K562 (cell line): ENCODE data around the gene TEX261. TPM values are rescaled to one million over a fixed set of nuclear protein-coding genes. Genes with fewer than 3 reads are reported as not detected.

ENCODE experiments used
- DIDO1 ChIP-seq: fragments of 450-650 bp; IDR thresholded peaks from 2 replicates; pipeline ENCODE4 v1.6.1; 2016; ENCODE audit warnings: low read depth, missing biosample characterization, missing genetic modification characterization
- ETV1 ChIP-seq: fragments of 450-650 bp; conservative IDR thresholded peaks from 2 replicates; pipeline ENCODE4 v1.6.1; 2016; ENCODE audit warnings: missing genetic modification characterization, control low read depth, low read depth, missing compliant biosample characterization
- FOXK2 ChIP-seq, 2 experiments: fragments of 450-650 bp; IDR thresholded peaks in 1 of 2; conservative IDR thresholded peaks in 1 of 2; 2 replicates each; pipeline ENCODE4 v1.6.1; 2016; ENCODE audit warnings: low read depth in 2 of 2, mild to moderate bottlenecking in 1 of 2
- IRF2 ChIP-seq: sonication (generic); formaldehyde crosslinking; IDR thresholded peaks from 2 replicates; pipeline ENCODE4 v1.8.1; 2022; ENCODE audit warnings: mild to moderate bottlenecking, missing genetic modification reagents
- KDM4B ChIP-seq, 2 experiments: fragments of 450-650 bp in 1 of 2; sonication (generic) in 1 of 2; IDR thresholded peaks; 2 replicates each; pipeline ENCODE4 v1.6.1; 2016 to 2017; ENCODE audit warnings: borderline replicate concordance in 2 of 2, antibody characterized with exemption in 1 of 2, low read depth in 1 of 2, mild to moderate bottlenecking in 1 of 2
- SMAD1 ChIP-seq: fragments of 150-350 bp; IDR thresholded peaks from 2 replicates; pipeline ENCODE4 v1.6.1; 2014; ENCODE audit warnings: low read length, low read depth; ENCODE audit not compliant: partially characterized antibody
- TAF9B ChIP-seq: fragments of 450-650 bp; IDR thresholded peaks from 2 replicates; pipeline ENCODE4 v1.6.1; 2018; ENCODE audit warnings: mild to moderate bottlenecking; ENCODE audit not compliant: partially characterized antibody
- TAL1 ChIP-seq: fragments of 450-650 bp; IDR thresholded peaks from 2 replicates; pipeline ENCODE4 v1.6.1; 2016; ENCODE audit warnings: mild to moderate bottlenecking
- THRAP3 ChIP-seq: fragments of 450-650 bp; IDR thresholded peaks from 2 replicates; pipeline ENCODE4 v1.6.1; 2016; ENCODE audit warnings: mild to moderate bottlenecking, inconsistent platforms, borderline replicate concordance
- XRCC3 ChIP-seq: fragments of 450-650 bp; IDR thresholded peaks from 2 replicates; pipeline ENCODE4 v1.6.1; 2017; ENCODE audit warnings: mild to moderate bottlenecking, moderate library complexity
- YBX1 ChIP-seq: fragments of 450-650 bp; IDR thresholded peaks from 2 replicates; pipeline ENCODE4 v1.7.1; 2016; ENCODE audit warnings: mild to moderate bottlenecking
- ZNF398 ChIP-seq: fragments of 250-450 bp; sonication (Bioruptor Pico); IDR thresholded peaks from 2 replicates; pipeline ENCODE4 v1.8.0; 2021; ENCODE audit warnings: moderate library complexity, mild to moderate bottlenecking, inconsistent platforms
- ZNF584 ChIP-seq: fragments of 200-800 bp; sonication (Bioruptor generic); IDR thresholded peaks from 2 replicates; pipeline ENCODE4 v1.6.1; 2016; ENCODE audit warnings: low read depth, mild to moderate bottlenecking, missing genetic modification characterization, missing compliant biosample characterization
- polyA plus RNA-seq, 8 experiments: library from polyadenylated mRNA; depleted of rRNA in 4 of 8; stranded (reverse) in 5 of 8; unstranded in 3 of 8; fragments of >200 nt; fragmentation: Nextera tagmentation in 2 of 8; fragmentation: Illumina TruSeq in 1 of 8; extraction: Ambion mirVana in 2 of 8; extraction: Trizol in 1 of 8; gene quantifications; 2 replicates each; pipeline versions ENCODE4 v1.2.1 to v1.2.3, GENCODE V29; 2011 to 2014; ENCODE audit warnings: inconsistent platforms in 1 of 8, missing spikeins in 1 of 8
- total RNA-seq, 7 experiments: library from RNA; depleted of rRNA in 6 of 7; stranded (reverse); fragments of >200 nt in 6 of 7; fragmentation: Illumina TruSeq in 2 of 7; extraction: Trizol in 2 of 7; gene quantifications; 2 replicates each; pipeline versions ENCODE4 v1.2.1 to v1.2.3, GENCODE V29; 2011 to 2021; ENCODE audit warnings: low replicate concordance in 1 of 7
- TF ChIP-seq, protein P1 (sequence below), 2 experiments: fragments of 450-650 bp; formaldehyde crosslinking in 1 of 2; IDR thresholded peaks; 2 replicates each; pipeline versions ENCODE4 v1.4.0 to v1.6.1; 2014 to 2020; ENCODE audit warnings: mild to moderate bottlenecking in 2 of 2, borderline replicate concordance in 1 of 2, low read depth in 1 of 2
- TF ChIP-seq, protein P2 (sequence below): fragments of 200-800 bp; sonication (Bioruptor generic); IDR thresholded peaks from 2 replicates; pipeline ENCODE4 v1.6.1; 2017; ENCODE audit warnings: missing genetic modification characterization, missing compliant biosample characterization

TEX261 gene
- total and polyA plus RNA-seq, 9 of the 15 experiments (the other 6 are each of a cell fraction or from before 2014, with no cell fraction given) = 11.9 to 110 (median 51.9) TPM

- TF ChIP-seq, protein P1, sequence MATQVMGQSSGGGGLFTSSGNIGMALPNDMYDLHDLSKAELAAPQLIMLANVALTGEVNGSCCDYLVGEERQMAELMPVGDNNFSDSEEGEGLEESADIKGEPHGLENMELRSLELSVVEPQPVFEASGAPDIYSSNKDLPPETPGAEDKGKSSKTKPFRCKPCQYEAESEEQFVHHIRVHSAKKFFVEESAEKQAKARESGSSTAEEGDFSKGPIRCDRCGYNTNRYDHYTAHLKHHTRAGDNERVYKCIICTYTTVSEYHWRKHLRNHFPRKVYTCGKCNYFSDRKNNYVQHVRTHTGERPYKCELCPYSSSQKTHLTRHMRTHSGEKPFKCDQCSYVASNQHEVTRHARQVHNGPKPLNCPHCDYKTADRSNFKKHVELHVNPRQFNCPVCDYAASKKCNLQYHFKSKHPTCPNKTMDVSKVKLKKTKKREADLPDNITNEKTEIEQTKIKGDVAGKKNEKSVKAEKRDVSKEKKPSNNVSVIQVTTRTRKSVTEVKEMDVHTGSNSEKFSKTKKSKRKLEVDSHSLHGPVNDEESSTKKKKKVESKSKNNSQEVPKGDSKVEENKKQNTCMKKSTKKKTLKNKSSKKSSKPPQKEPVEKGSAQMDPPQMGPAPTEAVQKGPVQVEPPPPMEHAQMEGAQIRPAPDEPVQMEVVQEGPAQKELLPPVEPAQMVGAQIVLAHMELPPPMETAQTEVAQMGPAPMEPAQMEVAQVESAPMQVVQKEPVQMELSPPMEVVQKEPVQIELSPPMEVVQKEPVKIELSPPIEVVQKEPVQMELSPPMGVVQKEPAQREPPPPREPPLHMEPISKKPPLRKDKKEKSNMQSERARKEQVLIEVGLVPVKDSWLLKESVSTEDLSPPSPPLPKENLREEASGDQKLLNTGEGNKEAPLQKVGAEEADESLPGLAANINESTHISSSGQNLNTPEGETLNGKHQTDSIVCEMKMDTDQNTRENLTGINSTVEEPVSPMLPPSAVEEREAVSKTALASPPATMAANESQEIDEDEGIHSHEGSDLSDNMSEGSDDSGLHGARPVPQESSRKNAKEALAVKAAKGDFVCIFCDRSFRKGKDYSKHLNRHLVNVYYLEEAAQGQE (IDR thresholded peaks at IDR 0.05; ENCODE audit: borderline replicate concordance) = no peak
- TF ChIP-seq, protein P1 (CRISPR knock-in tag; IDR thresholded peaks at IDR 0.05; ENCODE audit: low read depth) = no peak
- TF ChIP-seq IRF2 (CRISPR knock-in tag) (no peak), SMAD1 (no peak), THRAP3 (no peak), YBX1 (no peak), ETV1 (tag) (no peak), ZNF584 (CRISPR knock-in tag) (0 out of 2 replicates have a peak, but pooled peaks have one; percentile 57), TAF9B (no peak), TAL1 (peak; percentile 33; the same call in 1 of the 2 replicates), KDM4B (IDR thresholded peaks at IDR 0.05; ENCODE audit: borderline replicate concordance in 2 of 2, low read depth in 1 of 2) (no peak), FOXK2 (conservative IDR thresholded peaks at IDR 0.05 in 1 of 2, IDR thresholded peaks at IDR 0.05 in 1 of 2; ENCODE audit: low read depth in 2 of 2) (no peak), DIDO1 (tag) (no peak), ZNF398 (CRISPR knock-in tag) (no peak), XRCC3 (no peak)
- TF ChIP-seq, protein P2, sequence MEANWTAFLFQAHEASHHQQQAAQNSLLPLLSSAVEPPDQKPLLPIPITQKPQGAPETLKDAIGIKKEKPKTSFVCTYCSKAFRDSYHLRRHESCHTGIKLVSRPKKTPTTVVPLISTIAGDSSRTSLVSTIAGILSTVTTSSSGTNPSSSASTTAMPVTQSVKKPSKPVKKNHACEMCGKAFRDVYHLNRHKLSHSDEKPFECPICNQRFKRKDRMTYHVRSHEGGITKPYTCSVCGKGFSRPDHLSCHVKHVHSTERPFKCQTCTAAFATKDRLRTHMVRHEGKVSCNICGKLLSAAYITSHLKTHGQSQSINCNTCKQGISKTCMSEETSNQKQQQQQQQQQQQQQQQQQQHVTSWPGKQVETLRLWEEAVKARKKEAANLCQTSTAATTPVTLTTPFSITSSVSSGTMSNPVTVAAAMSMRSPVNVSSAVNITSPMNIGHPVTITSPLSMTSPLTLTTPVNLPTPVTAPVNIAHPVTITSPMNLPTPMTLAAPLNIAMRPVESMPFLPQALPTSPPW = no peak
Measured at GRCh38 chr2:71005271-71006202, 10.9 kb upstream of the TEX261 start (continued).
